ENCODE data around the gene PAGR1. TPM values are rescaled to one million over a fixed set of nuclear protein-coding genes. Genes with fewer than 3 reads are reported as not detected.

PAGR1 gene
- total and polyA plus RNA-seq, 10 of the 15 experiments (the other 5 are each of a cell fraction or from before 2014, with no cell fraction given), result 1.1 to 57.7 (median 23.4) TPM

- TF ChIP-seq ZNF384 (IDR thresholded peaks at IDR 0.05; ENCODE audit: borderline replicate concordance, low read depth, low read length) (peak; percentile 41; the same call in 1 of the 2 replicates), NRF1 (conservative IDR thresholded peaks at IDR 0.05; ENCODE audit: low read depth, low read length) (peak; percentile 95), SIN3A (IDR thresholded peaks at IDR 0.05; ENCODE audit: low read depth, low read length) (peak; percentile 97), NR2C1 (IDR thresholded peaks at IDR 0.05) (peak; percentile 69), ZBTB4 (CRISPR knock-in tag; IDR thresholded peaks at IDR 0.05) (0 out of 2 replicates have a peak, but pooled peaks have one; percentile 37), IRF3 (IDR thresholded peaks at IDR 0.05) (peak; percentile 73), RAD21 (IDR thresholded peaks at IDR 0.05; ENCODE audit: insufficient read depth, low read depth, low read length) (peak; percentile 61), RFX5 (IDR thresholded peaks at IDR 0.05; ENCODE audit: low read depth, low read length) (no peak; the same call in 1 of the 2 replicates), RCOR1 (conservative IDR thresholded peaks at IDR 0.05; ENCODE audit: low read depth, low read length) (0 out of 2 replicates have a peak, but pooled peaks have one; percentile 49), BCL3 (IDR thresholded peaks at IDR 0.05; ENCODE audit: borderline replicate concordance, insufficient read depth, low read depth, low read length, poor library complexity, severe bottlenecking) (no peak), CUX1 (IDR thresholded peaks at IDR 0.05; ENCODE audit: insufficient replicate concordance, low read depth, low read length) (no peak), ZBTB11 (CRISPR knock-in tag; IDR thresholded peaks at IDR 0.05) (peak; percentile 87), EED (IDR thresholded peaks at IDR 0.05; ENCODE audit: low read depth) (0 out of 2 replicates have a peak, but pooled peaks have one; percentile 12)
Observed at GRCh38 chr16:29790183-29790948, 25.6 kb upstream of the PAGR1 start, which contains the start of gene KIF22 (continued).
